Caco-2 (cell line): ENCODE data around the gene SLC16A9. TPM values are rescaled to one million over a fixed set of nuclear protein-coding genes. Genes with fewer than 3 reads are reported as not detected.
"Not testable (repeated sequence)": the region's sequence is repeated elsewhere in the genome, so short reads cannot be mapped to it uniquely, and the experiment has no call there.

Experiments used
- BruUV-seq: library from RNA; stranded (reverse); fragments of 400-500 nt; replicated peaks from 2 replicates; lab custom pipeline; 2021; lab: Mats Ljungman, UMichigan
- CTCF ChIA-PET: fragments of 300-600 bp; sonication (Branson Sonifier 250); formaldehyde crosslinking; loops from one replicate; lab custom pipeline; 2022; ENCODE audit warnings: antibody characterized with exemption; lab: Charles Lee
- POLR2A ChIA-PET: fragments of 300-600 bp; sonication (Branson Sonifier 250); formaldehyde crosslinking; loops from one replicate; lab custom pipeline; 2022; ENCODE audit warnings: antibody characterized with exemption; lab: Charles Lee
- DNase-seq, 2 experiments: peaks; one replicate each; pipeline versions ENCODE4 v3.0.0 to v3.0.0-alpha.2; 2020 to 2022
- H3K27me3 ChIP-seq: replicated peaks from 2 replicates; pipeline ENCODE4 v1.6.0; 2011; ENCODE audit warnings: low read length; ENCODE audit not compliant: control insufficient read depth, insufficient read depth
- H3K36me3 ChIP-seq: 2 replicates; pipeline ENCODE4 v1.5.1; 2011; ENCODE audit warnings: low read length; ENCODE audit not compliant: control insufficient read depth, insufficient read depth
- H3K4me1 ChIP-seq: fragments of 250-450 bp; sonication (Bioruptor Pico); 2 replicates; pipeline ENCODE4 v1.5.1; 2020; ENCODE audit warnings: mild to moderate bottlenecking
- H3K4me3 ChIP-seq: 2 replicates; pipeline ENCODE4 v1.5.1; 2011; ENCODE audit warnings: low read depth, mild to moderate bottlenecking, control low read depth, low read length
- H3K9me3 ChIP-seq: fragments of 250-450 bp; sonication (Bioruptor Pico); 2 replicates; pipeline ENCODE4 v1.5.1; 2020; ENCODE audit warnings: mild to moderate bottlenecking, moderate library complexity
- H3K27ac Mint-ChIP-seq: one replicate; pipeline ENCODE4 v1.8.0; 2022; ENCODE audit warnings: mixed read lengths; ENCODE audit not compliant: unreplicated experiment
- H3K27me3 Mint-ChIP-seq: one replicate; pipeline ENCODE4 v1.8.0; 2022; ENCODE audit warnings: mixed read lengths; ENCODE audit not compliant: insufficient read depth, unreplicated experiment
- H3K36me3 Mint-ChIP-seq: one replicate; pipeline ENCODE4 v1.8.0; 2022; ENCODE audit warnings: mild to moderate bottlenecking, mixed read lengths; ENCODE audit not compliant: insufficient read depth, unreplicated experiment
- H3K4me1 Mint-ChIP-seq: one replicate; pipeline ENCODE4 v1.8.0; 2022; ENCODE audit warnings: low read depth, mixed read lengths; ENCODE audit not compliant: unreplicated experiment
- H3K4me3 Mint-ChIP-seq: one replicate; pipeline ENCODE4 v1.8.0; 2022; ENCODE audit warnings: mild to moderate bottlenecking, moderate library complexity, mixed read lengths; ENCODE audit not compliant: unreplicated experiment
- H3K9me3 Mint-ChIP-seq: one replicate; pipeline ENCODE4 v1.8.0; 2022; ENCODE audit warnings: mixed read lengths; ENCODE audit not compliant: unreplicated experiment
- intact Hi-C: fragments of 100-400 bp; cut with micrococcal nuclease; formaldehyde crosslinking; loops from one replicate; pipeline ENCODE4 v1.10.0; 2022; ENCODE audit not compliant: unreplicated experiment
- total RNA-seq: library from RNA; stranded (reverse); gene quantifications from 2 replicates; pipeline ENCODE4 v1.2.3, GENCODE V29; 2022
- TF ChIP-seq, protein P1 (sequence below), 2 experiments: fragments of 200-600 bp in 1 of 2; IDR thresholded peaks; 1 replicate in 1 of 2; 2 replicates in 1 of 2; pipeline versions ENCODE4 v1.5.1 to v1.8.0; 2011 to 2022; ENCODE audit warnings: antibody characterized with exemption in 1 of 2, control low read depth in 1 of 2, inconsistent platforms in 1 of 2, low read depth in 1 of 2, low read length in 1 of 2, mild to moderate bottlenecking in 1 of 2, moderate library complexity in 1 of 2; ENCODE audit not compliant: insufficient read depth in 1 of 2, severe bottlenecking in 1 of 2, unreplicated experiment in 1 of 2

SLC16A9 gene
- total RNA-seq, 1 experiment from 2014 or later: 0.45 TPM

DNA sequence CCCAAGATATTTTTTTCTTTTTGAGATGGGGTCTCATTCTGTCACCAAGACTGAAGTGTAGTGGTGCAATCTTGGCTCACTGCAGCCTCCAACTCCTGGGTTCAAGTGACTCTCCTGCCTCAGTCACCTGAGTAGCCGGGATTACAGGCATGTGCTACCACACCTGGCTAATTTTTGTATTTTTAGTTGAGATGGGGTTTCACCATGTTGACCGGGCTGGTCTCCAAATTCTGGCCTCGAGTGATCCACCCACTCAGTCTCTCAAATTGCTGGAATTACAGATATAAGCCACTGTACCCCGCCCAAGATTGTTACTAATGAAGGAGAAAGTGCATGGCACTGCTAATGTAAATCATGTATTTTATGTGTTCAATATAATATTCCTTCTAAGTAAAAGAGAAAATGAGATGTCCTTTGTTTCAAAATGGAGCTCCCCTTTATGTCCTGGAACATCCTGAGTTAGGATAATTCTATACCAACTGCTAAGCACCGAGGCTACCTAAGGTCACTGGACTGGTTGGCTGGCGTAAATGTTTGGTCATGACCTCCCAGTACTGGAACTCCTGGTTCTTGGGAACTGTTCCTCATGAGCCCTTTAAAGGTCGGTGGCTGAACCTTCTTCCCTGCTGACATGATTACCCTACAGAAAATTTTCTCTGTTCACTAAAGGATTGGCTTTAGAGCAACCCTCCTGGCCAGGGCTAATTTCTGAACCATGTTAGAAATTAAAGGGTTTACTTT lies 59.9 kb downstream of the SLC16A9 start:
- H3K36me3 Mint-ChIP-seq: no peaks in the 10 kb centered on the region
- H3K36me3 ChIP-seq: no peaks in the 10 kb centered on the region
- peaks cover 10% of the 10 kb centered on the region for H3K9me3 ChIP-seq
- H3K4me3 Mint-ChIP-seq: no peak overlapping the region
- no peaks in the 10 kb centered on the region for H3K4me1 ChIP-seq
- H3K27me3 ChIP-seq: no peaks in the 10 kb centered on the region
- no peak overlapping the region for H3K27ac Mint-ChIP-seq
- H3K4me1 Mint-ChIP-seq: no peaks in the 10 kb centered on the region
- intact Hi-C loops: no loop called here
- TF ChIP-seq, protein P1, sequence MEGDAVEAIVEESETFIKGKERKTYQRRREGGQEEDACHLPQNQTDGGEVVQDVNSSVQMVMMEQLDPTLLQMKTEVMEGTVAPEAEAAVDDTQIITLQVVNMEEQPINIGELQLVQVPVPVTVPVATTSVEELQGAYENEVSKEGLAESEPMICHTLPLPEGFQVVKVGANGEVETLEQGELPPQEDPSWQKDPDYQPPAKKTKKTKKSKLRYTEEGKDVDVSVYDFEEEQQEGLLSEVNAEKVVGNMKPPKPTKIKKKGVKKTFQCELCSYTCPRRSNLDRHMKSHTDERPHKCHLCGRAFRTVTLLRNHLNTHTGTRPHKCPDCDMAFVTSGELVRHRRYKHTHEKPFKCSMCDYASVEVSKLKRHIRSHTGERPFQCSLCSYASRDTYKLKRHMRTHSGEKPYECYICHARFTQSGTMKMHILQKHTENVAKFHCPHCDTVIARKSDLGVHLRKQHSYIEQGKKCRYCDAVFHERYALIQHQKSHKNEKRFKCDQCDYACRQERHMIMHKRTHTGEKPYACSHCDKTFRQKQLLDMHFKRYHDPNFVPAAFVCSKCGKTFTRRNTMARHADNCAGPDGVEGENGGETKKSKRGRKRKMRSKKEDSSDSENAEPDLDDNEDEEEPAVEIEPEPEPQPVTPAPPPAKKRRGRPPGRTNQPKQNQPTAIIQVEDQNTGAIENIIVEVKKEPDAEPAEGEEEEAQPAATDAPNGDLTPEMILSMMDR (IDR thresholded peaks at IDR 0.05; ENCODE audit: insufficient read depth in 1 of 2, low read depth in 1 of 2, low read length in 1 of 2, severe bottlenecking in 1 of 2, unreplicated experiment in 1 of 2): no peak
- no peak for DNase-seq
- ChIA-PET POLR2A (no interaction called here), CTCF (interaction anchor here (0.8 to 0.9 kb wide), 2 partner anchors 24 to 172 kb away, joined by 3 read pairs; no protein-coding TSS in a partner anchor)
- H3K9me3 Mint-ChIP-seq: peaks cover 12% of the 10 kb centered on the region
- no peak overlapping the region for H3K4me3 ChIP-seq
- peaks cover 3% of the 10 kb centered on the region for H3K27me3 Mint-ChIP-seq
- no TSS peak for BruUV-seq

DNA sequence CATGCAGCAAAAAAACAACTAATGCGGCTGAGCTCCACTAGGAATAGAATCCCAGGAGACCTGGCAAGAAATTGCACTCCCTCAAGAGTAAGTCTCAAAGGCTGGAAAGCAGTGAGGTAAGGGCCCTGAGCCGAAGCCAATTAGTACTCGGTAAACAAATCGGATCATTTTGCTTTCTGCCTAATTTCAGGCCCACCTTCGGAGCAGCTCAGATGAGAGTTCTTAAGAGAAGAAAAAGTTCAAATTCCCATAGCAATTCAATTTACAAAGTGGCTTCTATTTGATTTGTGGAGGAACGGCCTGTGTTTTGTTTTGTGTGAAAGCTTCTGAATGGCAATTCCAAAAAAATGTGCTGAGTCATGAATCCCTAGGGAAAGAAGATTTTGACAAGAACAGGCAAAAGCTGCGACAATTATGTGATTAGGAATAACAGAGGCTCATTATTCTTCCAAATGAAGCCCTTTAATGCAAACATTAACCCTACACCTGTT lies 60.9 kb downstream of the SLC16A9 start:
- TF ChIP-seq, protein P1 (IDR thresholded peaks at IDR 0.05; ENCODE audit: insufficient read depth in 1 of 2, low read depth in 1 of 2, low read length in 1 of 2, severe bottlenecking in 1 of 2, unreplicated experiment in 1 of 2): no peak
- H3K4me3 ChIP-seq: no peak overlapping the region
- BruUV-seq: no TSS peak
- DNase-seq: no peak
- Mint-ChIP-seq H3K4me1 (no peaks in the 10 kb centered on the region), H3K36me3 (no peaks in the 10 kb centered on the region), H3K9me3 (peaks cover 22% of the 10 kb centered on the region), H3K4me3 (no peak overlapping the region), H3K27me3 (peaks cover 3% of the 10 kb centered on the region), H3K27ac (no peak overlapping the region)
- H3K9me3 ChIP-seq: peaks cover 12% of the 10 kb centered on the region
- ChIA-PET CTCF (interaction anchor here (0.8 to 0.9 kb wide), 2 partner anchors 25 to 173 kb away, joined by 3 read pairs; no protein-coding TSS in a partner anchor), POLR2A (no interaction called here)
- H3K27me3 ChIP-seq: no peaks in the 10 kb centered on the region
- no peaks in the 10 kb centered on the region for H3K36me3 ChIP-seq
- intact Hi-C loops: no loop called here
- no peaks in the 10 kb centered on the region for H3K4me1 ChIP-seq

DNA sequence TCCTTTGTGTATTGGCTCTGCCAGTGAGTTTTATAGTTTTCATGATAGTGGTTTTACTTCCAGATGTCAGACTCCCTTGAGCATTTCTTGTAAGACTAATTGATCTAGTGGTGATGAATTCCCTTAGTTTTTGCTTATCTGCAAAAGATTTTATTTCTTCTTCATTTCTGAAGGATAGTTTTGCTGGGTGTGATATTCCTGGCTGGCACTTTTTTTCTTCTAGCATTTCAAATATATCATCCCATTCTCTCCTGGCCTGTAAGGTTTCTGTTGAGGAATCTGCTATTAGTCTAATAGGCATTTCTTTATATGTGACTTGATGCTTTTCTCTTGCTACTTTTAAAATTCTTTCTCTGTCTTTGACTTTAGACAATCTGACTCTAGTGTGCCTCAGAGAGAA lies 64.8 kb downstream of the SLC16A9 start:
- no peak overlapping the region for H3K27ac Mint-ChIP-seq
- no TSS peak for BruUV-seq
- H3K27me3 Mint-ChIP-seq: peaks cover 3% of the 10 kb centered on the region

DNA sequence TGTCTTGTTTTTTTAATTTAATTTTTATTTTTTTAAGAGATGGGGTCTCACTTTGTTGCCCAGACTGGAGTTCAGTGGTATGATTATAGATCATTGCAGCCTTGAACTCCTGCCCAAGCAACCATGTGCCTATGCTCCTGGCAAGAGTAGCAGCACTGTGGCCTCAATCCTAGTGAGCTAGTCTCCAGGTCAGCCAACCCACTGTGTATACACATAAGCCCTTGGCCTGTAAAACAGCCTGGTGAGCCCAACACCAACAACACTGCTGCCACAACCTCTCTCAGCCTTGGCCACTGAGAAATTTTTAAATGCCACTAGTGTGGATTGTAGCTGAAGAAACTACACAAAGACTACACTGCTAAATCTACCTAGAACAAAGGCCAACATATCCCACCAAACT lies 68.0 kb downstream of the SLC16A9 start:
- H3K27me3 Mint-ChIP-seq, H3K4me1 ChIP-seq, H3K4me3 Mint-ChIP-seq, H3K36me3 ChIP-seq, H3K4me1 Mint-ChIP-seq, POLR2A ChIA-PET, DNase-seq, H3K36me3 Mint-ChIP-seq, CTCF ChIA-PET, H3K27ac Mint-ChIP-seq, H3K27me3 ChIP-seq, BruUV-seq, intact Hi-C loops, H3K4me3 ChIP-seq: not testable (repeated sequence)
- H3K9me3 Mint-ChIP-seq: peaks cover 37% of the 10 kb centered on the region
- H3K9me3 ChIP-seq: peaks cover 12% of the 10 kb centered on the region

More for the DNA sequence above, 64.8 kb downstream of the SLC16A9 start:
- Mint-ChIP-seq H3K9me3 (peaks cover 29% of the 10 kb centered on the region), H3K36me3 (no peaks in the 10 kb centered on the region), H3K4me3 (no peak overlapping the region), H3K4me1 (no peaks in the 10 kb centered on the region)
- Histone ChIP-seq H3K4me3 (no peak overlapping the region), H3K9me3 (peaks cover 12% of the 10 kb centered on the region), H3K36me3 (no peaks in the 10 kb centered on the region), H3K4me1 (no peaks in the 10 kb centered on the region), H3K27me3 (no peaks in the 10 kb centered on the region)
- POLR2A ChIA-PET: no interaction called here
- TF ChIP-seq, protein P1 (IDR thresholded peaks at IDR 0.05; ENCODE audit: insufficient read depth in 1 of 2, low read depth in 1 of 2, low read length in 1 of 2, severe bottlenecking in 1 of 2, unreplicated experiment in 1 of 2): no peak
- intact Hi-C loops: no loop called here
- CTCF ChIA-PET: no interaction called here
- no peak for DNase-seq
